RPMI8226 (cell line): ENCODE results near the gene RASGRF1.

Experiments
- DNase-seq: peaks from one replicate; pipeline ENCODE4 v3.0.0-alpha.2; 2015

Gene RASGRF1

DNA sequence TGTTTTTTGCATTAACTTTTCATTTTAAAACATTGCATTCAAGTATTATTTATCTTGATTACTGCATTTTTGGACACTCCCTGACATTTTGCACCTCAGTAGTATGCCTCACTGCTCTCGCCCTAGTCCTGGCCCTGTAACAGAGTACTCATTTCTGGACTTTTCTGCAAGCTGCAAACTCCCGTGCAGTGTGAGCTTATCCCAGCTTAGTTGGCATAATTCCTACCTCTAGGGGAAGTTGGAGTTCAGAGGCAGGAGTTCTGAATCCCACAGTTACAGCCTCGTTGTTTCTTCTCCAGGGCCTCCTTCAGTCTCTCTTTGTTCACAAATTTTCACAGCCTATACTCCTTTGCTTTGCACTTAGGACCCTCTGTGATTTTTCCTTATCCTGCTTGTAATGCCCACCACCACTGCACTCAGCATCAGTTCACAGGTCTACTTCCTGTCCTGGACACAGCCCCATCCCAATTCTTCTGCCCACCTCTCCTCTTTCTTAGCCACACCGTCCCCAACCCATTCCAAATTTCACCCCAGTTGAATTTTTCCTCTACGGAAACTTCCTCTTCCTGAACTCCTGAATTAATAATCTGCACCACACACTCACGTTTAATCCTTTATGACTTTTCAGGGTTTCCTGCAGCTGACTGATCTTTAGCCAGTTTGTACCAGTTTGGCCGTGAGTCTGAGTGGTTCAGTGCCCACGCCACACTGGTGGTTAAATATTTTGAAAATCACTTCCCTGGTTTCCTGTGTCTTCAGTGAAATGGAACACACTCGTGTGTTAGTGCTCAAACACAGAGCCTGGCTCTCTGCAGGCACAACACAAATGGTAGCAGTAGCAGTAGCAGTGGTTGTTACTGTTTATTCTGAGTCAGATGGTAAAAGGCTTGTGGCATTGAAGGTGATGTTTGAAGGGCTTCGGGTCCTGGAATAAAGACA lies 139.4 kb downstream of the RASGRF1 start:
- DNase-seq: no peak

DNA sequence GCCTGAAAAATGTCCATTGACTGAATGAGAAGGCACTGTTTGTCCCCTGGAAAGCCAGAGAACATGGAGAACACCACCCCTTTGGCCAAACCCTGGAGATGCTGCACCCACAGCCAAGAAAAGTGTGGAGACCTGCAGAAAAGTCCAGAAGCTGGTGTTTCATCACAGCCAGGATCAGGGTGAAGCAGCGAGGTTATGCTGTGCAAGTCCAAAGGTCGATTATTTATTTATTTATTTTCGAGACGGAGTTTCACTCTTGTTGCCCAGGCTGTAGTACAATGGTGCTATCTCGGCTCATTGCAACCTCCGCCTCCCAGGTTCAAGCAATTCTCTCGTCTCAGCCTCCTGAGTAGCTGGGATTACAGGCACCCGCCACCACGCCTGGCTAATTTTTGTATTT lies 140.2 kb downstream of the RASGRF1 start:
- DNase-seq: no peak

DNA sequence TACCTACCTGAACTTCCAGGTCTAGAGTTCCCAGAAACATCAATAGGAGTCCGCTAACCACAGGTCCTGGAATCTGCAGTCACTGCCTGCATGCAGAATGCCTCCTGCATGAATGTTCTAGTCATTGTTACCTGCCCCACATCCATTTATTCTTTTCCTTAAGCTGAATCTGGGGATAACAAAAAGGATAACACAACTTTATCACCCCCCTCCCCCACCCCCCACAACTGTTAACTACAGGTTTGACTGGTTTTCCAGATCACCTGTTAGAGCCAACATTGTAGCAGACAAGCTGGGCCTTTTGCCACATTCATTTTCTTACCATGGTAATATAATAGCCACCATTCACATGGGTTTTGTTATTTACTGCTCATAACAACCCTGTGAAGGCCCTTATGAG lies 141.1 kb downstream of the RASGRF1 start:
- DNase-seq: no peak

DNA sequence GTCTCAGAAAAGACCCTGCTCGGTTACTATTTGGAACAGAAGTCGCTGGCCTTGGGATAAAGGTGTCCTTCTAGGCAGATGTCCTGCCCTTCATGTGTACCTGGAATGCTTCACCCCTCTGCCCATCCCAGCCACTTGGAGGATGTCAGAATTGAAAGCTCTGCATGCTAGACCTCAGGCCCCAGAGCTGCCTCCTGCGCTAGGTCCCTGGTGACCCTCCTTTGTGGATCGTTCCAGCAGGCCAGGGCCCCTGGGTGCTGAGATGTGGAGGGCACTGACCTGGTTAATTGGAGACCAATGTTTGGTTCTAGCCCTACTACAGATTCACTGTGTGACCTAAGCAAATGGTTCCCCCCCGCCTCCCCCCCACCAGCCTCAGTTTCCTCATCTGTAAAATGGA lies 143.1 kb downstream of the RASGRF1 start:
- DNase-seq: no peak

DNA sequence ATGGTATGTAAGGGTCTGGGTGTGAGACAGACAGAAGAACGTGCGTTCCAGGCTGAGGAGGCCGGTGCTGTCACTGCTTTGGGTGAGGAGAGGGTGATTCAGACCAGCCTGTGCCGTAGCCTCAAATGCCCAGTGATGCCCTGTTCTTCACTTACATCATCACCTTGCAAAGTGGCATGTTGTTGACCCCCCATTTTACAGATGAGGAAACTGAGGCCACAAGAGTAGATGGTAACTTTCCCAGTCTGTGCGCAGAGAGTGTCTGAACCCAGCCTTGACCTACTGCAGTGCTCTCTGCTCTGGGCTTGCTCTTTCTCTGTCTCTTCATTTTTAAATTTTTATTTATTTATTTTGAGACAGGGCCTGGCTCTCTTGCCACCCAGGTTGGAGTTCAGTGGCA lies 144.1 kb downstream of the RASGRF1 start:
- DNase-seq: no peak

DNA sequence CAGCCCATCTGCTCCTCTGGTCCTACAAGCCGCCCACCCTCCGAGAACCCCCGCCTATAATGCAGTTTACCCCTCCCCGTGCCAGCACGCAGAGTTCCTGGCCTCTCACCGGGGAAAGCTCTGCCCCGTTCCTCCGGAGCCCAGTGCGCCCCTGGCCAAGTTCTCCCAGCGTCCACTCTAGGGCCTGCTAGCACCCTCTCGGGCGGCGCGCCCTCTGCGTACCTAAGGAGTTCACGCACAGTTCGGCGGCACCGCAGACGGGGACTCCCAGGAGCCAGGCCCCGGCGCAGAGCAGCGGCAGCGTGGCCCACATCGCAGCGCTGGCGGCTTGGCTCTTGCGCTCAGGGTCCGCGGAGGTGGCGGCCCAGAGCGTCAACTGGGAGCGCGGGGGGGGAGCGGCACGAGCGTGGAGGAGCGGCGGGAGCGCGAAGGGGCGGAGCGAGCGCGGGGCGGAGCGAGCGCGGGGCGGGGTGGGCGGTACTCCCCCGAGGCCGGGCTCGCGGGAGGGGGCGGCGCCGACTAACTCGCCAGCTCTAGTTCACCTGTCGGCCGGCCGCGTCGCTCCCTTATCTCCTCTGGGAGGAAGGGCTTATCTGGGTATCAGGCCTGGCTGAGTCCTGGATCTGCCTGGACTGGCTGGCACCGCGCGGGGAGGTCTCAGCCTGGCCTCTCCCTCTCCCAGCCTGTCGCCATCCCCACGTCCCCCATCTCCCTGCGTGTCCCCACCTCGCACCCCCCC lies 145.7 kb downstream of the RASGRF1 start, which contains the start of gene CTSH:
CTSH (minus strand) TSS at position 378 of the 739 bp plus-strand sequence; CDS start at position 313, 65 bp downstream.
- DNase-seq: peak; percentile 79

DNA sequence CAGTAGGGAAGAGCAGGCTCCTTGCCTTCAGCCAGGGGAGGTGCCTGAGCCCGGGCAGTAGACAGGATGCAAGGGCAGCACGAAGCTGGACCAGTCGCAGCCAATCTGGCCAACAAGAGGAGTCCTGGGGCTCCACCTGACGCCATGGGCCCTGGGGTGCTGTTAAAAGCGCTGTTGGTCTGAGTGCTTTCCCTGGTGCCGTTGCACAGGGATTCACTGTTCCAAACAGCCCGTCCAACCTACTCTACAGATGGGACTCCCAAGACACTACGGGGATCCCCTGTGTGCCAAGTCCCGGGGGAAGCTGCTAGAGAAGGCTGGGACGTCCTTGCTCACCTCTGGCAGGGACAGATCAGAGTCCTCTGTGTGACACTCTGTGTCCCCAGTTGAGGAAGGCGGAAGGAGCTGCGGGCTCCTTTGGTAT lies 146.4 kb downstream of the RASGRF1 start:
- DNase-seq: no peak

DNA sequence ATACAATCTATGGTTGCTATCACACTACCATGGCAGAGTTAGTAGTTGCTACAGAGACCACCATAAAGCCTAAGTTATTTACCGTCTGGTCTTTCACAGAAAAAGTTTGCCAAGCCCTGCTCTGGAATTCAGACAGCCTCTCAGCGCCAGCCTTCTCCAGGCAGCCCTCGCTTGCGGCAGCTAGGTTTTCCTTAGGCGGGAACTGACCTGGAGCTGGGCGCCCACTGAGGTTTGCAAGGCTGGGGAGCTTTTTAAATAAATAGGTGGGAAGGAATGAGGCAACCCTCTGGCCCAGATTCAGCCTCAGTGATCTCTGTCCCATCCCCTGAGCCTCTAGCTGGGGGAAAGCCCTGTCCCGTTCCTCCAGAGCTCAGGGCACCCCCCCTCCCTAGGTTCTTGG lies 146.9 kb downstream of the RASGRF1 start:
- DNase-seq: no peak

DNA sequence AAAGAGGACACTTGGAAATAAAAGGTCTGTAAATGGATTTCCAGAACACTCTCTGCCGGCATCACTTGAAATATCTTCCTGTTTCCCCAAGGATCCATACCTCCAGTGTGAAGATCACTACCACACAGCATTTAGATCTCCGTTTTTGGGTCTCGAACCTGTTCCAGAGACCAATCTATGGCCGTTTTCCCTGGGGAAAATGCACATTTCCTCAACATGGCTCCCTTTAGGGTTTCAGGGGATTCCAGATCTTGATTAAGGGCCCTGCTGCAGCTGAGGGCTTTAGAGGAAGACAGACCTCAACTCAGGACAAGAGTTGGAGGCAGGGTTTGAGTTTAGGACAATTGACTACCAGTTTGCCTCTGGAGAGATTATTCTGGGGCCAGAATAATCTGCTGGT lies 147.8 kb downstream of the RASGRF1 start:
- no peak for DNase-seq

DNA sequence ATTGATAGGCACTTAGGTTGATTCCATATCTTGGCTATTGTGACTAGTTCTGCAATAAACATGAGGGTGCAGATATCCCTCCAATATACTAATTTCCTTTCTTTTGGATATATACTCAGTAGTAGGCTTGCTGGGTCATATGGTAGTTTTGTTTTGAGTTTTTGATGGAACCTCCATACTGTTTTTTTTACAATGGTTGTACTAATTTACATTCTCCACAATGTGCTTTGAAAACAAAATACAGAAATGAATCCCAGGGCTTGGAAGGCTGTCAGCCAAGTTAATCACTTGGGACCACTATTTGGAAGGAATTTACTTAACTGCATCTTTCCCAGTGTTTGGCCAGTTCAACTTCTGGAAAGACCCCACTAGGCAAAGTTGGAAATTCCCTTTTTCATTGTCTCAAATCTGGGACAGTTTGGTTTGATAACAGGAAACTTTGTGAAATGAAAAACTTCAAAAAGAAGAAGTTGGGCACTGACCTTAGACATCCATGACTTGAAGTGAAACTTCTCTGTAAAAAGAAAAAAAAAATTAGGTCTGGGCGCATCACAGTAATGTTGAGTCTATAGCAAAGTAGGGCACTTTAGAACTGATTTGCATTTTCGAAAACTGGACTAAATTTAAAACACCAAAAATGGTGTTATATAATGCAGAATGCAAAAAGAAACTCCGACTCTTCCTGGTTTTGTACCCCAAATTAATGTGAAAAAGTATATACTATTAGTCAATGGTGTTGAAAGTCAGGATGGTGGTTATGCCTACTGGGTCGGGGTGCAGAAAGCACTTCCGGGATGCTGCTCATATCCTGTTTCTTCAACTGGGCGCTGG lies 151.7 kb downstream of the RASGRF1 start:
- no peak for DNase-seq

DNA sequence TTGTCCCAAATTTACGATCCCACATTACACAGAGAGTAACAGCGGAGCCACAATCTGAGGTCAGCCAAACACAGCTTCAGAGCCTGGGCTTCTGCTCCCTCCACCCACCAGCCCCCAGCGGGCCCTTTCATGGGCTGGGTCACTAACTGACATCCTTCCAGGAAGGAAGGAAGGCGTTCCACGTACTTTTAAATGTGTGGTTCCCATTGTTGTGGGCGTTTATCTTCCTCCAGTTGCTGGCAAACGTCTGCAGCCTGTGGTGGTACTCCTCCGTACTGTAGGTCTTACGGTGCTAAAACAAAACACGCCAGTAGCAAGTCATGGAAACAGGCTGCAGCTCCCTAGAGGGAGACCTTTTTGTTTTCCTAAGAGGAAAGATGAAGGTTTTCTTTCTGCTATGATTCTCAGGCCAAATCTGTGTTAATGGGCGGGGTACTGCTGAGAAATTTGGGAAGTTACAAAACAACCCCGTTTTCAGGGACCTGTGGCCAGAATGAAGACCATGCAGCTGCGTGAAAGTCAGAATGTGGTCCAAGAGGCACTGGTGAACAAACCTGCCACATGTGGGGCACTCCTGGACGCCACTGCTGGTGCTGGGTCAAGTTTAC lies 153.3 kb downstream of the RASGRF1 start:
- DNase-seq: no peak

DNA sequence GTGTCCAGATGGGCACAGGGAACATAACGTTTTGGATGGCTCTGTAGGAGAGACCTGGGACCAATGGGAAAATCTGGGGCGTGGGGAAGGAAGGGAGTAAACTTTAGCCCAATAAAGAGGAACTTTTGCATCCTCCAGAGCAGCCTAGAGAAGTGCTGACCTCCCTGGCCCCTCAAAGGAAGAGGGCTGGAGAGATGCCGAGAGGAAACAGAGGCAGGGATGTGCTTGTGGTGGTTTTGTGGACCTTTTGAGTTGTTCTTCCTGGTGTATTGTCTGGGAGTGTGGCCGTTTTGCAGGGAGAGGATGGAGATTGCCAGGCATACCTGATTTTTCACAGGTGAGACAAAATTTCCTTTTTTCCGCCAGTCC lies 155.9 kb downstream of the RASGRF1 start:
- DNase-seq: no peak

DNA sequence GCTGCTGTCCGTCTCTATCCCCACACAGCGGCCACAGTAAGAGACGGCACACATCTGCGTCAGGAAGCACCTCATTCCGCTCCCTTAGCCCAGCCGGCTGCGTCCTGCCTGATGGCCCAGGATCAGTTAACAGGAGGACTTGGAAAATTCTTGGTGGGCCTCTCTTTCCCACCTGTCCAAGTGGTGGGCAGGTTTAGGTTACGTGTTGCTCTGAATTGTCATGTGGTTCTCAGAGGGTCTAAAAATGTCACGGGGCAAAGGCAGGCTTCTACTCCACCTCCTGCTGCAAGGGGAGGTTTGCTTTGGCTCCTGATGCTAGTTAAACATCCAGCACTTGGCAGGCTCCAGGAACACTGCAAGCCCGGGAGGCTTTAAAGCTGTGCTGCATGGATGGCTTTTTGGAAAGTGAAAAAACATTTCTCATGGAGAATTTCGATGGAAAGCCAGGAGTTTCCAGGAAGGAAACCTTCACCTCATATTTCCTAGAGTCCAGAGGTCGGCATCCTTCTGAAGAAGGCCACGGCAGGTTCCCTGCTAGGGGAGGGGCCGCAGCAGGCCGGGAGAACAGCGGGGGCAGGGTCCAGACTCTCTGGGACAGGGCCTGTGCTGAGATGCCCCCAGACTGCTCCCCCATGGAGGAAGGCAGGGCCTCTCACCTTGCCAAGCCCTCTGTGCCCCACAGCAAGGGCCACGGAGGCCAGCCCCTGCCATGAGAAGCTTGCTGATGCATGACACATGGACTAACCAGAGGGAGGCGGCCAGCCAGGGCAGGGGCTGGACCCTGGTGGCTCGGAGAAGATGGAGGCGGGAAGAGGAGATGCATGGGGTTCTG lies 156.5 kb downstream of the RASGRF1 start:
- DNase-seq: no peak

DNA sequence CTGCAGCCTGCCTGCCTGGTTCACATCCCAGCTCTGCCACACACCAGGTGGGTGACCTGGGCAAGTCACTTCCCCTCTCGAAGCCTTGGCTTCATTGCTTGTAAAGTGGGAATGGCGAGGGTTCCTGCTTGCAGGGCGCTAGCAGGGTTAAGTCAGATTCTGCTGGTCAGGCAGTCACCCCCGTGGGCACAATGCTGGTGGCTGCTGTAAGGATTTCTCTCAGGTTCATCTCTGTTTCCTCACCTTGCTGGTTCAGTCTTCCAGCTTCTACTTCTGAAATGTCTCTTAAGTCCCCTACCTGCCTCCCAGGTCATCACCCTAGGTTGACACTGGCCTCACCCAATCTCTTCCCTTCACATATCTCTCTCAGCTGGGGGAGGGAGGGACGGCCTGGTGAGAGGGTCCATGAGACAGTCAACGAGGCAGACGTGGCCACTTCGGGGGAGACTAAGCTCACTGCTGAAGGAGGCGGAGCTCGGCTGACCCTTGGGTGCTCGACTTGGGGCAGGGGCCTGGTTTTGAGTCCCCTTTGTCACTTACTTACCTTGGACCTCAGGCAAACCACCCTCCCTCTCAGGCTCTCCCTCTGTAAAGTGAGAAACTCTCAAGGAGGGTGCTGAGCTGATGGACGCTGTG lies 157.3 kb downstream of the RASGRF1 start:
- no peak for DNase-seq

DNA sequence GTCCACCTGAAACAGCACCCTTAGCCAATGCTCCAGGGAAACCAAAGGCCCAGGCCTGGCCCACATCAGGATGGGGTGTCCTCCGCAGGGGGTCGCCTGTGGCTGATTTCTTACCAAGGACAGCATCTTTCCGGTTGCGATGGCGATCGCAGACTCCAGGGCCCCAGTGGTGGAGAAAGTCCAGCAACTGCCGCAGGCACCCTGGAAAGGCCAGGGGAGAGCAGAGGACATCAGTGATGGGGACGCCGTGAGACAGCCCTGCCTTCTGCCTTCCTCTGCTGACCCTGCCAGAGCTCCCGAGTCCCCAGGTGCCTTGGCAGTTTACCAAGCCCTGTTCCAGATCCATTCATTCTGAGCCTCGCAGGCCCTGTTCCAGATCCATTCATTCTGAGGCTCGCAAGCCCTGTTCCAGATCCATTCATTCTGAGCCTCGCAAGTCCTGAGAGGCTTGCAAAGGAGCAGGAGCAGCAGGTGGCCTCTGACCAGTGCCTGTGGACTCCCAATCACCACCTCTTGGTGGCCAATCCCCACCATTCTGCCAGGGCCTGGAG lies 158.2 kb downstream of the RASGRF1 start:
- DNase-seq: no peak

DNA sequence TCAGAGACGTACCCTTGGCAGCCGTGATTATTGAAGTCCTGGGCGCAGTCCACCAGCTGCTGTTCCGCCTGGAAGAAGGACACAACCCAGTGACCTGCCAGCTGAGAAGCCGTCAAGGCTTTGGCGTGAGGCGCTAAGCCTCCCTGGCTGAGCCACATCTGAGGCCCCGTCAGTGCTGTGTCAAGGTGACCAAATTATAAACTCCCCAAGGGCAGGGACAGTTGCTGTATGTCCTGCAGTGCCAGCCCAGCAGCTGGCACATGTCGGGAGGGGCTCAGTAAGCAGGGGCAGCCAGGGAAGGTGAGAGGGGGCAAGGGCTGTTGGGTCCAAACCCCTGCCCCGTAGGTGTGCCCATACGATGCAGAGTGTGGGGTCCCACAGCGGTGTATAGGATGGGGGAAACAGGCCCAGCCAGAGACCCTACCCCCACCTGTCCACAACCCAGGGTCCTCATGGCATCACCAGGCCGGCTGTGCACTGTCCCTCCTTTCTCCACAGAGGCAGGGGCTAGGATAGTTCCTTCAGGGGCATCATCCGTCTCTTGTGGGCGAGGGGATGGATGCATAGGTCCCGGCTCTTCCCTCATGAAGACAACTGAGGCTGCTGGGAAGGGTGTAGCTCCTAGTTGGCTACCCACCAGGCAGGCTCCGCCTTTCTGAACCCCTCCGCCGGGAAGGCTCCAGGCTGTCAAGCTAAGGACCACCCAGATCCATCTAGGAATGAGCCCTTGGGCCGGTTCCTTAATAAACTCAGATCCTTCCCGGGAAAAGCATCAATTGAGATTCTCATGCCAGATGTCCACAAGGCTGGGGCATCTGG lies 158.9 kb downstream of the RASGRF1 start:
- DNase-seq: no peak

DNA sequence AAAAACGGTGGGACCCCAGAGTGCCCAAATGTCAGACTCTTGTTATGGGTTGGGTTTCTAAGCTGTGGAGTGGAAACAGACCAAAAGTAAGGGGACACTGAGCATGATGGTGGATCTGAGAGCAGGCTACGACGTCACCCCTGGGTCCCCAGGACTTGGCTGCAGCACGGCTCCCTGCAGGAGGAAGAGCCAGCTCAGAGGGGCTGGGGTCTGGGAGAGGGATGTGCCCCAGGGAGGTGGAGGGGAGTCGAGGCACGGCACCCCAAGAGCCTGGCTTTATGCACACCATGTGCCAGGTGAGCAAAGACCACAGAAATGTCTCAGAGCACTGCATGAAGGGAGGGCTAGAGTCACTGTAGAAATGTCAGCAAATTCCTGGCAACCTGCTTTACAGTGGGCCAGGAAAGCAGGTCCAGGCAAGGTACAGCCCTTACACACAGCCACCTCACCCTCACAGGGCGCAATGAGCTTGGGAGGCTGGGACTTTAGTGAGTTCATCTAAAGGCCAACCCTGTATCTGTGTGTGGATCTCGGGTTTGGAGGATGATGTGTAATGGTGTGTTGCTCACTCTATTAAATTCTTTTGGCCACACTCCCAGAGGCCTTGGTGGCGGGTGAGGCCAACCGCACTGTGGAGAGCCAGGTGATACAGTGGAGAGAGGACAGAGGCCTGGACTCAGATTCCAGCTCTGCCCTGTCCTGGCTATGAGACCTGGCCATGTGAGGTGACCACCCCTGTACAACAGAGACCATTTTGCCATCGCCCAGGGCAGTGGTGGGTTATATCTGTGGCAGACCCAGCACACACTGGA lies 159.8 kb downstream of the RASGRF1 start:
- DNase-seq: peak; percentile 55

DNA sequence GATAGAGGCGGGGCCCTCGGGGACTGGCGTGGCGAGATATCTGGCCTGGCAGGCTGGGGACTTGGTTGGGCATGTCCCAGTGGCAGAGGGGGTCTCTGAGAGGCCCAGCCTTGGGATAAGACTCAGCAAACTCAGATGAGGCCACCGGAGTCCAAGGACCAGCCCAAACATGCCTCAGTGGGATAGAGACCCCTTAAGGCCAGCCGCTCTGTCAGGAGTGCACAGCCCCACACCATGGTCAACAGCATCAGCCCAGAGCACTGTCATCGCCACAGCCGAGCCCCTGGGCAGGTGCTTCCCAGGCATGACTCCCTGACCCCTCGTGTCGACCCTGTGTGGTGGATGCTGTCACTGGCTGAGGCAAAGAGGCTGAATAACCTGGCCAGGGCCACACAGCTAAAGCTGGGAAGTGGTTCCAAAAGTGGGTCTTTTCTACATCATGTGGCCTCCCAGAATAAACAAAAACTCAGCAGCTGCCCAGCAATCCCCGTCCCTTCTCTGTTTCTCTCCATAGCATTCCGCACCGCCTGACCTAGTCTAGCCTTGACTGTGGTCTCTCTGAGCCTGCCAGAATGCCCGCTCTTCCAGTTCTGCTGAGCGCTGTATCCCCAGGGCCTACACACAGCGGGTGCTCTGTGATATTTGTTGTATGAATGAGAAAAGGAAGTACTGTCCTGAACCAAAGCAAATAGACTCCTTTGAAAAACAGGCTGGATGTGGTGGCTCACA lies 160.9 kb downstream of the RASGRF1 start:
- no peak for DNase-seq
